Measurements from ENCODE around the gene CAPZB. TPM values are rescaled to one million over a fixed set of nuclear protein-coding genes. Genes with fewer than 3 reads are reported as not detected.

CAPZB gene
- total RNA-seq, 1 donor from 2014 or later, result 403 TPM

DNA sequence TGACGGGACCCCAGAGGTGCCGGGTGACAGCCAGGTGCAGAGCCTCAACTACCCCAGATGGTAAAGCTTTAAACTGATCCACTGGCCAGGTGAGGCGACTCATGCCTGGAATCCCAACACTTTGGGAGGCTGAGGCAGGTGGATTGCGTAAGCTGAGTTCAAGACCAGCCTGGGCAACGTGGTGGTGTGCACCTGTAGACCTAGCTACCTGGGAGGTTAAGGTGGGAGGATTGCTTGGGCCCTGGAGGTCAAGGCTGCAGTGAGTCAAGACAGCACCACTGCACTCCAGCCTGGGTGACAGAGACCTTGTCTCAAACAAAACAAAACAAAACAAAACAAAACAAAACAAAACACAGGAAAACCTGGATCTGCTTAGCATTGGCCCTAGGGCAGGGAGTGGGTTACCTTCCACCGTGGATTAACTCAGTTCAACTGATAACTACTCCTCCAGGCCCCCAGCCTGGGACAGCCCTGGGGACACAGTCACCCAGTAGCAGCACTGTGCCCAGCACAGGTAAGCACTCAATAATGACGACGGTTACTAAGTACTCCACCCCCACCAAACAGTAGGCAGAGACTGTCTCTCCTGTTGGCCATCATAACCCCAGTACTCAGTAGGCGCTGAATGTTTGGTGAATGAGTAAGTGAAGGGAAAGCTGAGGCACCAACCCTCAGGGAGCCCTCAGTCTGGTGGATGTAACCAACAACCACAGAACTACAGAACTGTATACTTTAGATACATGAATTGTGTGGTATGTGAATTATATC is 151.6 kb downstream of the CAPZB start:
- peaks cover 10% of the 10 kb centered on the region for H3K4me1 Mint-ChIP-seq (ENCODE audit: unreplicated experiment)
- no peak overlapping the region for H3K27ac Mint-ChIP-seq (ENCODE audit: unreplicated experiment)
- DNase-seq (ENCODE audit: extremely low spot score, unreplicated experiment), result no peak
- H3K36me3 Mint-ChIP-seq (ENCODE audit: unreplicated experiment), result peaks cover 5% of the 10 kb centered on the region
- no peak for TF ChIP-seq CTCF (IDR thresholded peaks at IDR 0.05)
- H3K27me3 Mint-ChIP-seq (ENCODE audit: unreplicated experiment), result no peaks in the 10 kb centered on the region
- no peaks in the 10 kb centered on the region for H3K9me3 Mint-ChIP-seq (ENCODE audit: unreplicated experiment)
- H3K4me3 Mint-ChIP-seq (ENCODE audit: unreplicated experiment), result no peak overlapping the region

- H3K27ac Mint-ChIP-seq (ENCODE audit: unreplicated experiment), result no peak overlapping the region
- no peak overlapping the region for H3K4me3 Mint-ChIP-seq (ENCODE audit: unreplicated experiment)
- H3K9me3 Mint-ChIP-seq (ENCODE audit: unreplicated experiment), result no peaks in the 10 kb centered on the region
- H3K4me1 Mint-ChIP-seq (ENCODE audit: unreplicated experiment), result peaks cover 4% of the 10 kb centered on the region
- H3K27me3 Mint-ChIP-seq (ENCODE audit: unreplicated experiment), result no peaks in the 10 kb centered on the region
- no peak for TF ChIP-seq CTCF (IDR thresholded peaks at IDR 0.05)
- DNase-seq (ENCODE audit: extremely low spot score, unreplicated experiment), result no peak
- peaks cover 7% of the 10 kb centered on the region for H3K36me3 Mint-ChIP-seq (ENCODE audit: unreplicated experiment)
Measured at GRCh38 chr1:19332832-19333231, 152.5 kb downstream of the CAPZB start.

GRCh38 chr1:19331262-19331878 is 154.0 kb downstream of the CAPZB start:
- Mint-ChIP-seq H3K4me1 (ENCODE audit: unreplicated experiment) (no peaks in the 10 kb centered on the region), H3K27ac (ENCODE audit: unreplicated experiment) (no peak overlapping the region), H3K36me3 (ENCODE audit: unreplicated experiment) (peaks cover 8% of the 10 kb centered on the region), H3K9me3 (ENCODE audit: unreplicated experiment) (no peaks in the 10 kb centered on the region), H3K27me3 (ENCODE audit: unreplicated experiment) (no peaks in the 10 kb centered on the region), H3K4me3 (ENCODE audit: unreplicated experiment) (no peak overlapping the region)
- TF ChIP-seq CTCF (IDR thresholded peaks at IDR 0.05), result no peak
- DNase-seq (ENCODE audit: extremely low spot score, unreplicated experiment), result no peak

DNA sequence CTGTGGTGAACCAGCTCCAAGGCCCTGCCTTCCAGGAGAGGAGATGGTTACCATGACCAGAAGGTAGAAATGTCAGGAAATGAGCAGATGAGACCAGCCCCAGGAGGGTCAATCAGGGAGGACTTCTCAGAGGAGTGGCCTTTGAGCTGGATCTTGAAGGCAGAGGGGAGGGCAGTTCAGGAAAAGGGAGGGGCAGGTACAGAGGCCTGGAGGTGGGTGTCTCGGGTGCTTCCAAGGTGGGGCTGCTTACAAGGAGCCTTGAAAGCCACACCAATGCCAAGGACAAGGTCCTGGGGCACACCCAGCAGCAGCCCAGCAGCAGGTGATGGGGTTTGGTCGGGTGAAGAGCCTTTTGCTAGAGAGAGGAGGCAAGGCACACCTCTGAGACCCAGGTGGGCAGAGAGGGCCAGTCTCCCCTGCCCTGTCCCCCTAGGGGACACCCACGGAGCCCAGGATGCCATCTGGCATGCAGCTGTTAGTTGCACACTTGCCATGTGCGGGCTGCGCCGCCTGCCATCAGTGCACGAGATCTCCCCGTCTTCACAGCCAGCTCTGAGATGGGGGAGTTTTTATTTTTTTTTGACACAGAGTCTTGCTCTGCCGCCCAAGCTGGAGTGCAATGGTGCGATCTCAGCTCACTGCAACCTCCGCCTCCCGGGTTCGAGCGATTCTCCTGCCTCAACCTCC is 154.7 kb downstream of the CAPZB start:
- Mint-ChIP-seq H3K4me1 (ENCODE audit: unreplicated experiment) (no peaks in the 10 kb centered on the region), H3K9me3 (ENCODE audit: unreplicated experiment) (no peaks in the 10 kb centered on the region), H3K36me3 (ENCODE audit: unreplicated experiment) (peaks cover 8% of the 10 kb centered on the region), H3K27ac (ENCODE audit: unreplicated experiment) (no peak overlapping the region), H3K27me3 (ENCODE audit: unreplicated experiment) (no peaks in the 10 kb centered on the region), H3K4me3 (ENCODE audit: unreplicated experiment) (no peak overlapping the region)
- no peak for TF ChIP-seq CTCF (IDR thresholded peaks at IDR 0.05)
- no peak for DNase-seq (ENCODE audit: extremely low spot score, unreplicated experiment)

- no peaks in the 10 kb centered on the region for H3K4me1 Mint-ChIP-seq (ENCODE audit: unreplicated experiment)
- no peaks in the 10 kb centered on the region for H3K27me3 Mint-ChIP-seq (ENCODE audit: unreplicated experiment)
- H3K4me3 Mint-ChIP-seq (ENCODE audit: unreplicated experiment), result no peak overlapping the region
- no peak overlapping the region for H3K27ac Mint-ChIP-seq (ENCODE audit: unreplicated experiment)
- no peak for TF ChIP-seq CTCF (IDR thresholded peaks at IDR 0.05)
- H3K9me3 Mint-ChIP-seq (ENCODE audit: unreplicated experiment), result no peaks in the 10 kb centered on the region
- H3K36me3 Mint-ChIP-seq (ENCODE audit: unreplicated experiment), result peaks cover 12% of the 10 kb centered on the region
- no peak for DNase-seq (ENCODE audit: extremely low spot score, unreplicated experiment)
Measured at GRCh38 chr1:19329611-19330010, 155.7 kb downstream of the CAPZB start.

Measured in osteocyte (in vitro differentiated cells).